DOHH2 (cell line): ENCODE data around the gene CNGB1.

Experiments used
- EZH2phosphoT487 ChIP-seq: fragments of 200-600 bp; sonication (generic); IDR thresholded peaks from 2 replicates; pipeline ENCODE4 v1.6.1; 2017; ENCODE audit warnings: borderline replicate concordance, mild to moderate bottlenecking, antibody characterized with exemption, low read length, moderate library complexity, mixed read lengths
- TF ChIP-seq, protein P1 (sequence below): fragments of 200-600 bp; sonication (generic); IDR thresholded peaks from one replicate; pipeline ENCODE4 v1.5.1; 2014; ENCODE audit warnings: antibody characterized with exemption, mild to moderate bottlenecking, low read depth, low read length; ENCODE audit not compliant: poor library complexity, severe bottlenecking

DNA sequence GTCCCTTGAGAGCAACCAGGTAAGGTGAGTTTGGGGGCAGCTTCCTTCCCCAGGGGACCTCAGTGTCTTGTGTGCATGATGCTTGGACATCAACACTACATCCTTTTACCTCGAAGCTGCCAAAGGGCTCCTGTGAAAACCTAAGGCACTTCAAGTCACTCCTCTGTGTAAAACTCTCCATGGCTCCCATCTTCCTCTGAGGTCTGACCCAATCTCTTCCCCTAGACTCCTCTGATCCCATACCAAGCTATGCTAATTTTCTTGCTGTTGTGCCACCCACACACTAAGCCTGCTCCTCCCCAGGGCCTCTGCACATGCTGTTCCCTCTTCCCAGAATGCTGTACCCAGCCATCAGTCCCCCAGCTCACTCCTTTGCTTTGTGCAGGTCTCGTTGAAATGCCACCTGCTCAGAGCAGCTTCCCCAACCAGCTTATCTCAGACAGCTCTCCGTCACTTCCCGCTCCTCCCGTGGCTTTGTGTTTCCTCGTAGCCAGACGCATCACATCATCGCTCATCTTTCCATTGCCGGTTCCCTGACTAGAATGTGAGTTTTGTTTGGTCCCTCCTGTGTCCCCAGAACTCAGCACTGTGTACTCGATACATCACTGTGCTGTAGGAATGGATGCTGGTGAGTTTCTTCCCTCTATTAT, 78.4 kb downstream of the CNGB1 start:
- TF ChIP-seq, protein P1, sequence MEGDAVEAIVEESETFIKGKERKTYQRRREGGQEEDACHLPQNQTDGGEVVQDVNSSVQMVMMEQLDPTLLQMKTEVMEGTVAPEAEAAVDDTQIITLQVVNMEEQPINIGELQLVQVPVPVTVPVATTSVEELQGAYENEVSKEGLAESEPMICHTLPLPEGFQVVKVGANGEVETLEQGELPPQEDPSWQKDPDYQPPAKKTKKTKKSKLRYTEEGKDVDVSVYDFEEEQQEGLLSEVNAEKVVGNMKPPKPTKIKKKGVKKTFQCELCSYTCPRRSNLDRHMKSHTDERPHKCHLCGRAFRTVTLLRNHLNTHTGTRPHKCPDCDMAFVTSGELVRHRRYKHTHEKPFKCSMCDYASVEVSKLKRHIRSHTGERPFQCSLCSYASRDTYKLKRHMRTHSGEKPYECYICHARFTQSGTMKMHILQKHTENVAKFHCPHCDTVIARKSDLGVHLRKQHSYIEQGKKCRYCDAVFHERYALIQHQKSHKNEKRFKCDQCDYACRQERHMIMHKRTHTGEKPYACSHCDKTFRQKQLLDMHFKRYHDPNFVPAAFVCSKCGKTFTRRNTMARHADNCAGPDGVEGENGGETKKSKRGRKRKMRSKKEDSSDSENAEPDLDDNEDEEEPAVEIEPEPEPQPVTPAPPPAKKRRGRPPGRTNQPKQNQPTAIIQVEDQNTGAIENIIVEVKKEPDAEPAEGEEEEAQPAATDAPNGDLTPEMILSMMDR: no peak
- no peak for TF ChIP-seq EZH2phosphoT487
